Measurements from ENCODE around the gene PARD3. TPM values are rescaled to one million over a fixed set of nuclear protein-coding genes. Genes with fewer than 3 reads are reported as not detected.

Gene PARD3
- total RNA-seq, 4 donors from 2014 or later, result 39.2 to 124 (median 48.0) TPM

- DNase-seq, result no peak
- H3K27me3 ChIP-seq, result no peaks in the 10 kb centered on the region
- H3K4me3 ChIP-seq, result no peak overlapping the region
- no peak overlapping the region for H3K27ac ChIP-seq
- H3K36me3 ChIP-seq, result no peaks in the 10 kb centered on the region
- no peaks in the 10 kb centered on the region for H3K9me3 ChIP-seq
- TF ChIP-seq CTCF (IDR thresholded peaks at IDR 0.05), result no peak
- TF ChIP-seq POLR2A (IDR thresholded peaks at IDR 0.05), result no peak
- no peaks in the 10 kb centered on the region for H3K4me1 ChIP-seq
Measured at GRCh38 chr10:34155812-34156211, 659.3 kb downstream of the PARD3 start.

- H3K27ac ChIP-seq, result no peak overlapping the region
- no peaks in the 10 kb centered on the region for H3K36me3 ChIP-seq
- TF ChIP-seq CTCF (IDR thresholded peaks at IDR 0.05), result no peak
- TF ChIP-seq POLR2A (IDR thresholded peaks at IDR 0.05), result no peak
- no peak for DNase-seq
- no peaks in the 10 kb centered on the region for H3K9me3 ChIP-seq
- no peaks in the 10 kb centered on the region for H3K4me1 ChIP-seq
- H3K4me3 ChIP-seq, result no peak overlapping the region
- no peaks in the 10 kb centered on the region for H3K27me3 ChIP-seq
Measured at GRCh38 chr10:34154383-34154900, 660.7 kb downstream of the PARD3 start.

- no peak overlapping the region for H3K4me3 ChIP-seq
- no peaks in the 10 kb centered on the region for H3K36me3 ChIP-seq
- peak in 1 of 6 experiments; percentile 13 for TF ChIP-seq CTCF (IDR thresholded peaks at IDR 0.05)
- TF ChIP-seq POLR2A (IDR thresholded peaks at IDR 0.05), result no peak
- H3K27me3 ChIP-seq, result no peaks in the 10 kb centered on the region
- no peak for DNase-seq
- H3K4me1 ChIP-seq, result no peaks in the 10 kb centered on the region
- H3K9me3 ChIP-seq, result no peaks in the 10 kb centered on the region
- H3K27ac ChIP-seq, result no peak overlapping the region
Measured at GRCh38 chr10:34153663-34154382, 661.3 kb downstream of the PARD3 start.

GRCh38 chr10:34152434-34152833 is 662.7 kb downstream of the PARD3 start:
- no peaks in the 10 kb centered on the region for H3K4me1 ChIP-seq
- H3K9me3 ChIP-seq, result no peaks in the 10 kb centered on the region
- no peak overlapping the region for H3K4me3 ChIP-seq
- no peaks in the 10 kb centered on the region for H3K36me3 ChIP-seq
- H3K27ac ChIP-seq, result no peak overlapping the region
- TF ChIP-seq CTCF (IDR thresholded peaks at IDR 0.05), result no peak
- no peak for TF ChIP-seq POLR2A (IDR thresholded peaks at IDR 0.05)
- no peaks in the 10 kb centered on the region for H3K27me3 ChIP-seq
- no peak for DNase-seq

GRCh38 chr10:34151931-34152330 is 663.2 kb downstream of the PARD3 start:
- Histone ChIP-seq H3K4me1 (no peaks in the 10 kb centered on the region), H3K4me3 (no peak overlapping the region)

More at GRCh38 chr10:34151931-34152330, 663.2 kb downstream of the PARD3 start:
- Histone ChIP-seq H3K27me3 (no peaks in the 10 kb centered on the region), H3K9me3 (no peaks in the 10 kb centered on the region), H3K36me3 (no peaks in the 10 kb centered on the region), H3K27ac (no peak overlapping the region)
- TF ChIP-seq POLR2A (IDR thresholded peaks at IDR 0.05), result no peak
- no peak for TF ChIP-seq CTCF (IDR thresholded peaks at IDR 0.05)
- DNase-seq, result no peak

Measured in Peyer's patch (tissue), 4 donors.